H9 (cell line): ENCODE measurements around the gene IQSEC1. TPM values are rescaled to one million over a fixed set of nuclear protein-coding genes. Genes with fewer than 3 reads are reported as not detected.

Experiments used
- DNase-seq: peaks from one replicate; pipeline ENCODE4 v3.0.0-alpha.2; 2017
- H2AFZ ChIP-seq: one replicate; pipeline ENCODE4 v1.6.1; 2013; ENCODE audit warnings: mild to moderate bottlenecking, low read length, control low read depth, moderate library complexity
- H2AK5ac ChIP-seq: 2 replicates; pipeline ENCODE4 v1.6.1; 2013; ENCODE audit warnings: low read length, control low read depth, mixed read lengths; ENCODE audit not compliant: insufficient read length
- H2BK120ac ChIP-seq: one replicate; pipeline ENCODE4 v1.6.1; 2013; ENCODE audit warnings: low read depth, mild to moderate bottlenecking, low read length, control low read depth, inconsistent platforms; ENCODE audit not compliant: poor library complexity, severe bottlenecking
- H2BK12ac ChIP-seq: 2 replicates; pipeline ENCODE4 v1.6.1; 2013; ENCODE audit warnings: low read length, control low read depth, mixed read lengths, low read depth; ENCODE audit not compliant: insufficient read length
- H2BK15ac ChIP-seq: 2 replicates; pipeline ENCODE4 v1.6.1; 2013; ENCODE audit warnings: low read depth, low read length, control low read depth
- H2BK20ac ChIP-seq: one replicate; pipeline ENCODE4 v1.6.1; 2013; ENCODE audit warnings: low read depth, mild to moderate bottlenecking, low read length, control low read depth, inconsistent platforms; ENCODE audit not compliant: poor library complexity, severe bottlenecking
- H2BK5ac ChIP-seq: 2 replicates; pipeline ENCODE4 v1.6.1; 2013; ENCODE audit warnings: low read length, control low read depth, mixed read lengths; ENCODE audit not compliant: insufficient read length
- H3K14ac ChIP-seq: 2 replicates; pipeline ENCODE4 v1.6.1; 2013; ENCODE audit warnings: low read length, control low read depth; ENCODE audit not compliant: insufficient read depth
- H3K18ac ChIP-seq: 2 replicates; pipeline ENCODE4 v1.6.1; 2013; ENCODE audit warnings: low read depth, mild to moderate bottlenecking, mixed read lengths, low read length, control low read depth; ENCODE audit not compliant: insufficient read length
- H3K23ac ChIP-seq: 2 replicates; pipeline ENCODE4 v1.6.1; 2013; ENCODE audit warnings: low read length, control low read depth, mixed read lengths, low read depth; ENCODE audit not compliant: insufficient read length
- H3K23me2 ChIP-seq: 2 replicates; pipeline ENCODE4 v1.6.1; 2013; ENCODE audit warnings: low read depth, mild to moderate bottlenecking, mixed read lengths, low read length, control low read depth; ENCODE audit not compliant: insufficient read length, poor library complexity, severe bottlenecking
- H3K27ac ChIP-seq: 2 replicates; pipeline ENCODE4 v1.5.1; 2013; ENCODE audit warnings: low read length, control low read depth, mixed read lengths, low read depth; ENCODE audit not compliant: insufficient read length
- H3K27me3 ChIP-seq: 2 replicates; pipeline ENCODE4 v1.6.1; 2013; ENCODE audit warnings: low read length, control low read depth, inconsistent platforms; ENCODE audit not compliant: insufficient read depth
- H3K4ac ChIP-seq: 2 replicates; pipeline ENCODE4 v1.6.1; 2013; ENCODE audit warnings: low read depth, mild to moderate bottlenecking, control low read depth, inconsistent platforms, low read length, moderate library complexity
- H3K4me1 ChIP-seq: 2 replicates; pipeline ENCODE4 v1.6.1; 2013; ENCODE audit warnings: low read length, control low read depth, inconsistent platforms; ENCODE audit not compliant: insufficient read depth
- H3K4me2 ChIP-seq: 2 replicates; pipeline ENCODE4 v1.6.1; 2013; ENCODE audit warnings: low read length, control low read depth, mixed read lengths; ENCODE audit not compliant: insufficient read length, insufficient read depth
- H3K56ac ChIP-seq: 2 replicates; pipeline ENCODE4 v1.6.1; 2013; ENCODE audit warnings: low read depth, mild to moderate bottlenecking, mixed read lengths, low read length, control low read depth; ENCODE audit not compliant: insufficient read length
- H3K79me1 ChIP-seq: 2 replicates; pipeline ENCODE4 v1.6.1; 2013; ENCODE audit warnings: low read depth, mild to moderate bottlenecking, moderate library complexity, low read length, control low read depth, inconsistent platforms; ENCODE audit not compliant: insufficient read depth, poor library complexity, severe bottlenecking
- H3K79me2 ChIP-seq: 2 replicates; pipeline ENCODE4 v1.6.1; 2013; ENCODE audit warnings: low read length, control low read depth, inconsistent platforms; ENCODE audit not compliant: insufficient read depth
- H3K9ac ChIP-seq: 2 replicates; pipeline ENCODE4 v1.6.1; 2013; ENCODE audit warnings: low read length, control low read depth, mixed read lengths; ENCODE audit not compliant: insufficient read length; ENCODE audit errors: extremely low read depth
- H3K9me3 ChIP-seq: one replicate; pipeline ENCODE4 v1.6.1; 2013; ENCODE audit warnings: low read depth, low read length, inconsistent platforms; ENCODE audit not compliant: control insufficient read depth
- H3T11ph ChIP-seq: one replicate; pipeline ENCODE4 v1.6.1; 2013; ENCODE audit warnings: mild to moderate bottlenecking, low read length, control low read depth, inconsistent platforms
- H4K20me1 ChIP-seq: one replicate; pipeline ENCODE4 v1.6.1; 2013; ENCODE audit not compliant: control insufficient read depth, insufficient read length, insufficient read depth
- H4K5ac ChIP-seq: 2 replicates; pipeline ENCODE4 v1.6.1; 2013; ENCODE audit warnings: low read depth, mild to moderate bottlenecking, mixed read lengths, low read length, control low read depth; ENCODE audit not compliant: insufficient read length
- H4K8ac ChIP-seq: replicated peaks from 2 replicates; pipeline ENCODE4 v1.6.1; 2013; ENCODE audit warnings: low read length, control low read depth, mixed read lengths, low read depth; ENCODE audit not compliant: insufficient read length
- H4K91ac ChIP-seq: 2 replicates; pipeline ENCODE4 v1.6.1; 2013; ENCODE audit warnings: low read depth, mild to moderate bottlenecking, moderate library complexity, mixed read lengths, low read length, control low read depth; ENCODE audit not compliant: insufficient read length
- H3K27ac Mint-ChIP-seq, 3 experiments: 2 replicates in 2 of 3; 3 replicates in 1 of 3; pipeline ENCODE4 v1.8.0; 2020 to 2021; ENCODE audit warnings: mixed read lengths in 3 of 3, mild to moderate bottlenecking in 1 of 3, moderate library complexity in 1 of 3
- H3K27me3 Mint-ChIP-seq: 2 replicates; pipeline ENCODE4 v1.8.0; 2021; ENCODE audit warnings: low read depth, mild to moderate bottlenecking, moderate library complexity, mixed read lengths
- H3K36me3 Mint-ChIP-seq, 3 experiments: 2 replicates in 2 of 3; 3 replicates in 1 of 3; pipeline ENCODE4 v1.8.0; 2020 to 2021; ENCODE audit warnings: low read depth in 3 of 3, mixed read lengths in 3 of 3; ENCODE audit not compliant: insufficient read depth in 1 of 3
- H3K4me1 Mint-ChIP-seq, 2 experiments: 2 replicates each; pipeline ENCODE4 v1.8.0; 2020; ENCODE audit warnings: mixed read lengths in 2 of 2
- H3K4me3 Mint-ChIP-seq, 2 experiments: 2 replicates in 1 of 2; 3 replicates in 1 of 2; pipeline ENCODE4 v1.8.0; 2020 to 2021; ENCODE audit warnings: mild to moderate bottlenecking in 2 of 2, mixed read lengths in 2 of 2, moderate library complexity in 1 of 2
- H3K9me3 Mint-ChIP-seq, 2 experiments: 2 replicates in 1 of 2; 3 replicates in 1 of 2; pipeline ENCODE4 v1.8.0; 2020; ENCODE audit warnings: mild to moderate bottlenecking in 2 of 2, mixed read lengths in 2 of 2, moderate library complexity in 1 of 2
- WGBS: extraction: QIAGEN DNeasy Blood & Tissue Kit; methylation state at CpG from one replicate; pipeline ENCODE4 v1.1.7; 2013; ENCODE audit warnings: missing lambda C conversion rate, low lambda C conversion rate, mixed read lengths; ENCODE audit not compliant: insufficient read length; ENCODE audit errors: extremely low coverage; 5-methylcytosine and 5-hydroxymethylcytosine counted together
- total RNA-seq: library from RNA; stranded (reverse); gene quantifications from 2 replicates; pipeline ENCODE4 v1.2.1, GENCODE V29; 2021
- TF ChIP-seq, protein P1 (sequence below): fragments of 200-600 bp; sonication (generic); conservative IDR thresholded peaks from 3 replicates; pipeline ENCODE4 v1.8.0; 2021; ENCODE audit warnings: antibody characterized with exemption, mild to moderate bottlenecking

The IQSEC1 gene
- total RNA-seq, 1 experiment from 2014 or later: 19.1 TPM

DNA sequence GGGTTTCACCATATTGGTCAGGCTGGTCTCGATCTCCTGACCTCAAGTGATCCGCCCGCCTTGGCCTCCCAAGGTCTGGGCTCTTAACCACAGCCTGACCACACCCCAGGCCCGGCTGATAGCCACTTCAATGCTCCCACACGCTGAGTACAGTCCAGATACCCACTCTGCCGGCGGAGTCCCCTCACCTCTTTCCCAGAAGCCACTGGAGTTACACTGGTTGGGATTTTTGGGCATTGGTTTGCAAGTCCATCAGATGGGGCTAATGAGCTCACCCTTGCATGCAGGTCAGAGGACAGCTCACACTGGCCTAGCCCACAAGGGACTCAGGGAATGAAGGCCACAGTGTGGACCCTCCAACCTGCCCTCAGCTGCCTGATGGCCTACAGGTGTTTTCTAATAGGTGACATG is 60.1 kb downstream of the IQSEC1 start:
- H3K27me3 Mint-ChIP-seq: peaks cover 3% of the 10 kb centered on the region
- no peak overlapping the region for H2BK120ac ChIP-seq
- no peaks in the 10 kb centered on the region for H3K9me3 ChIP-seq
- no peak overlapping the region for H3K4ac ChIP-seq
- no peaks in the 10 kb centered on the region for H3K23me2 ChIP-seq
- H2BK5ac ChIP-seq: no peak overlapping the region
- no peak overlapping the region for H2AK5ac ChIP-seq
- no peaks in the 10 kb centered on the region for H3K79me2 ChIP-seq
- H3K56ac ChIP-seq: no peak overlapping the region
- H3K4me2 ChIP-seq: no peak overlapping the region
- H3K27ac Mint-ChIP-seq: no peak overlapping the region
- no peak overlapping the region for H2BK20ac ChIP-seq
- H3K27me3 ChIP-seq: no peaks in the 10 kb centered on the region
- H2BK12ac ChIP-seq: no peak overlapping the region
- H3T11ph ChIP-seq: no peak overlapping the region
- H4K8ac ChIP-seq: no peak overlapping the region
- no peak overlapping the region for H3K14ac ChIP-seq
- no peaks in the 10 kb centered on the region for H3K9me3 Mint-ChIP-seq
- H3K4me1 Mint-ChIP-seq: peaks cover 30 to 44% of the 10 kb centered on the region in 2 experiments
- no peak overlapping the region for H2AFZ ChIP-seq
- no peak for DNase-seq
- no CpG with 5 or more reads among the region's 7 CpGs for WGBS
- H3K4me1 ChIP-seq: peaks cover 3% of the 10 kb centered on the region; the same call in 1 of the 2 replicates
- no peak overlapping the region for H3K9ac ChIP-seq
- no peak overlapping the region for H4K5ac ChIP-seq
- no peak overlapping the region for H2BK15ac ChIP-seq
- H3K18ac ChIP-seq: no peak overlapping the region
- H3K23ac ChIP-seq: no peak overlapping the region
- no peak overlapping the region for H4K91ac ChIP-seq
- no peak overlapping the region for H3K27ac ChIP-seq
- H3K36me3 Mint-ChIP-seq: no peaks in the 10 kb centered on the region
- H4K20me1 ChIP-seq: no peaks in the 10 kb centered on the region
- H3K79me1 ChIP-seq: no peaks in the 10 kb centered on the region
- H3K4me3 Mint-ChIP-seq: no peak overlapping the region
- TF ChIP-seq, protein P1, sequence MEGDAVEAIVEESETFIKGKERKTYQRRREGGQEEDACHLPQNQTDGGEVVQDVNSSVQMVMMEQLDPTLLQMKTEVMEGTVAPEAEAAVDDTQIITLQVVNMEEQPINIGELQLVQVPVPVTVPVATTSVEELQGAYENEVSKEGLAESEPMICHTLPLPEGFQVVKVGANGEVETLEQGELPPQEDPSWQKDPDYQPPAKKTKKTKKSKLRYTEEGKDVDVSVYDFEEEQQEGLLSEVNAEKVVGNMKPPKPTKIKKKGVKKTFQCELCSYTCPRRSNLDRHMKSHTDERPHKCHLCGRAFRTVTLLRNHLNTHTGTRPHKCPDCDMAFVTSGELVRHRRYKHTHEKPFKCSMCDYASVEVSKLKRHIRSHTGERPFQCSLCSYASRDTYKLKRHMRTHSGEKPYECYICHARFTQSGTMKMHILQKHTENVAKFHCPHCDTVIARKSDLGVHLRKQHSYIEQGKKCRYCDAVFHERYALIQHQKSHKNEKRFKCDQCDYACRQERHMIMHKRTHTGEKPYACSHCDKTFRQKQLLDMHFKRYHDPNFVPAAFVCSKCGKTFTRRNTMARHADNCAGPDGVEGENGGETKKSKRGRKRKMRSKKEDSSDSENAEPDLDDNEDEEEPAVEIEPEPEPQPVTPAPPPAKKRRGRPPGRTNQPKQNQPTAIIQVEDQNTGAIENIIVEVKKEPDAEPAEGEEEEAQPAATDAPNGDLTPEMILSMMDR: no peak
